Forelimb muscle (tissue), 1 donor: Measurements from ENCODE around the gene KLF13. TPM values are rescaled to one million over a fixed set of nuclear protein-coding genes. Genes with fewer than 3 reads are reported as not detected.

Source experiments
- DNase-seq: peaks from one replicate; pipeline ENCODE4 v3.0.0-alpha.2; 2013; ENCODE audit warnings: low read depth
- polyA plus RNA-seq: library from polyadenylated mRNA; unstranded; fragments of 120-200 nt; gene quantifications from one replicate; pipeline ENCODE4 v1.2.1, GENCODE V29; 2013; ENCODE audit not compliant: insufficient read length

The KLF13 gene
- polyA plus RNA-seq: 37.0 TPM

DNA sequence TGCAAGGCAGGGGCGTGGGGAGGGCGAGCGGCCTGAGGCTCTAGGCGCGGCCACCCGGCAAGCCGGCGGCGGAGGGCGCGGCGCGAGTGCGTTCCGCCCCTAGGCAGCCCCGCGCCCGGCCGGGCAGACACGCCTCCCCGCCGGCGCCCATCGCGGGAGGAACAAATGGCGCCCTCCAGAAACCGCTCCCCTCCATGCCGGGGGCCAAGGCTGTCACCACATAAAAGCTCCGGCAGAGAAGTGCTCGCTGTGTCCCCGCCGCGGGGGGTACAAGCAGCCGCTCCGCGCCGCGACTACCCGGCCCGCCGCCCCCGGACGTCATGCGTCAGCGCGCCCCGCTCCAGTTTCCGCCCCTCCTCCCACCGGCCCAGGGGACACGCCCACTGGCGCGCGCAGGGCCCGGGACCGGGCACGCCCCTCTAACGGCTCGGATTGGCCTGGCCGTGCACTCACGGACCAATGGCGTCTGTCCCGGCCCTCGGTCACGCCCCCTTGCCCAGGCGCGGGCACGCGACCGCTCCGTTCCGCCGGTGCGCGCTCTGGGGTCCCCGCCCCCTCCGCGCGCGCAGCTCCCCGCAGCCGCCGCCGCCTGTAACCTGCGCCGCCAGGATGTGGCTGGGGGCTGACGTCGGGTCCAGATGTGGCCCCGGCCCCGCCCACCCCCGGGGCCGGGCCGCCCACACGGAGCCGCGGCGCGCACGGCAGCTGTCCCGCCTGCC lies at the start of gene KLF13:
KLF13 (plus strand) TSS at position 680 of the 719 bp plus-strand sequence. CDS start 378 bp downstream, outside the sequence.
- DNase-seq: peak; percentile 84

DNA sequence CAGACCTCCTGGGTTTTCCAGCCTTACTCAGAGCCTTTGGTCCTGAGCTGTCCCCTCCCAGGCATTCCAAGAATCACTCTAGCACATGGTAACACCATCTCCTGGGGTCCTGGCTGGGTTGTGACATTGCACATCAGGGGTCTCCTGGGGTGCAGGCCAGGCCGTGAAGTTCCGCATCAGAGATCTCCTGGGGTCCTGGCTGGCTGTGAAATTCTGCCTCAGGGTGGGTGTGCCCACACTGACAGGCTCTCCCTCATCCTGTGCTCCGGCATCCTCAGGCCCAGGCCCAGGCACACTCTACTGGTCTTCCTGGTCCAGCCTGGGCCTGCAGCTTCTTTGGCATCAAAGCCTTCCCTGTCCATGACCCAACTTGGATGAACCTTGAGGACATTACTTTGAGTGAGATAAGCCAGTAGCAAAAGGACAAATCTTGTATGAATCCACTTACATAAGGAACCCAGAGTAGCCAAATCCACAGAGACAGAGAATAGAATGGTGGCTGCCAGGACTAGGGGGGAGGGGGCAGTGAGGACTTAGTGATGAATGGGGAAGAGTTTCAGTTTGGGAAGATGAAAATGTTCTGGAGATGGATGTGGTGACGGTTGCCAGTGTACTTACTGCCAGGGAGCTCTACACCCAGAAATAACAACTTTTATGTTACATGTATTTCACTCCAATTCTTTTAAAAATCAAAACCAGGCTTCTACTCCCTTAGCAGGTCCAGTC lies 49.1 kb upstream of the KLF13 start:
- no peak for DNase-seq

DNA sequence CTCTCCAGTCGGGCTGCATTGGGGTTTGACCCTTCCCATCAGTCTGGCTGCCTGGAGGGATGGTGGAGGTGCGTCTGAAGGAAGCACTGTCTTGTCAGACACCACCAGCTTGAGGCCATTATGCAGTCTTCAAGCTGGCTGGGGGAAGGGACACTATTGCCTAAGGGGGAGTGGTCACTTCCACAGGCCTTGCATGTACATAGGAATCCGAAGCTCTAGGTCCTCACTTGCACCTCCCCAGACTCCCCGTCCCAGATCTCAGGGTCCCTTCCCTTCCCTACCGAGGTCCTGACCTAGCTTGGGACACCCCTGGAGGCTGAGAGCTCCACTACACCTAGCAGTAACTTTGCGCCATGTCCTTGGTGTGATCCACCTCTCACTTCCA lies 48.6 kb upstream of the KLF13 start:
- no peak for DNase-seq

DNA sequence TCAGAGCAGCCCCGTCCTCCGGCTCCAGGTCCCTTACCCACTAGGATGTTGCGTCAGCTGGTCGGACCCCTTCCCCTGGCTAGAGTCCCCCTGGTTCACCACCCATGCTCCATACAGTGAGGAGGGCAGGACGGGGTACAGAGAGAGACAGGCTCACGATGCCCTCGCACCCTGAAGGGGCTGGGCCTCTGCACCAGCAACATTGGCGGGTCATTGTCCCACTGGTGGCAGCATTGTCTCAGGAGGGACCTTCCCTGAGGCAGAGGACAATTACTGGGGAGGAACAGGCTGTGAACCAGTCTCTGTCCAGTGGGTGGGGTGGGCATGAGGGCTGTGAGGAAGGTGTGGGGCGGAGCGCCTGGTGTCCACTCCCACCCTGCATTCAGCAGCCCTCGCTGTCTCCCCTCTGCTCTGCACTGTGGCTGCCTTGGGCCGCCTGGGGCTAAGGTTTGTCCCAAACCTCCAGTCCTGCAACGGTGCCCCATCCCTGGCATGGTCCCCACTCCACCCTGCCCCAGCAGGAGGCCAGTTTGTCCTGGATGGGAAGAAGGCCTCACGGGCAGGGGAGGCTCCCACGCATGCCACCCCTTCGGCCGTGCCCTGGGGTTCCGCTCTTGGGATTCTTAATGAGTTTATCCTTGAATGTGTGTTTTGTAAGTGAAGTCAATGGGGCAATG lies 48.0 kb upstream of the KLF13 start:
- no peak for DNase-seq

DNA sequence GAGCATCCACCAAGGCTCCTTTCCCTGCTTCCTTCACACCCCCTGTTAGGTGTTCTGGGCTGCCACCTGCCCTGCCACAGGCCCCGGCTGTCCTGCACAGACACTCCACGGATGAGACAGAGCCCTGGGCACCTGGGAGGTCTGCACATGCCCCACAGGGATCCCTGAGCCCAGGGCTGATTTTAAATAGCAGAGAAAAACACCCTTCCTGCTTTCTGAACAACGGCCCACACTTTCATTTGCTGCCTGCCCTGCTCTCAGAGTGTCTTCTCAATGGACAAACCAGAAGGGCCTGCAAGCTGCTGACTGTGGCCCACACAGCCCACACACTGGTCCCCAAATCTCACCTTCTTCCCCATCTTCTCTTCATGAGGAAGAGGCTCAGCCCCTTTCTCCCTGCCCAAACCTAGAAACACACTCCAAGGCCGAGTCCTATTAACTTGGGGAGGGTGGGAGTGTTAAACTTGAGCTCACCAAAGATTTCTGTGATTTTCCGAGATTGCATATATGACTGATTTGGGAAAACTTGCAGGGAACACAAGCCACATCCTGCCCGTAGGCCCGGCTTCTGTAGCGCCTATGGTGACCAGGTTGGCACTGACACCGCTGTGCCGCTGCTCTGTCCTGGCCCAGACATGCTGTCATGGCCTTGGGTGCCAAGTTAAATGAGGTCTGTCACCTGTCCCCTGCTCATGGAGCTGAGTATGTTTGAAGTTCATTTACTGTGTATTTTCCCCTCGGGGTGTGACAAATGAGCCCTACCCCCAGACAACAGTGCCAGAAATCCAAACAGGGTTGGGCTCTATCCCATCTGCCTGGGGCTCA lies 47.2 kb upstream of the KLF13 start:
- DNase-seq: no peak

DNA sequence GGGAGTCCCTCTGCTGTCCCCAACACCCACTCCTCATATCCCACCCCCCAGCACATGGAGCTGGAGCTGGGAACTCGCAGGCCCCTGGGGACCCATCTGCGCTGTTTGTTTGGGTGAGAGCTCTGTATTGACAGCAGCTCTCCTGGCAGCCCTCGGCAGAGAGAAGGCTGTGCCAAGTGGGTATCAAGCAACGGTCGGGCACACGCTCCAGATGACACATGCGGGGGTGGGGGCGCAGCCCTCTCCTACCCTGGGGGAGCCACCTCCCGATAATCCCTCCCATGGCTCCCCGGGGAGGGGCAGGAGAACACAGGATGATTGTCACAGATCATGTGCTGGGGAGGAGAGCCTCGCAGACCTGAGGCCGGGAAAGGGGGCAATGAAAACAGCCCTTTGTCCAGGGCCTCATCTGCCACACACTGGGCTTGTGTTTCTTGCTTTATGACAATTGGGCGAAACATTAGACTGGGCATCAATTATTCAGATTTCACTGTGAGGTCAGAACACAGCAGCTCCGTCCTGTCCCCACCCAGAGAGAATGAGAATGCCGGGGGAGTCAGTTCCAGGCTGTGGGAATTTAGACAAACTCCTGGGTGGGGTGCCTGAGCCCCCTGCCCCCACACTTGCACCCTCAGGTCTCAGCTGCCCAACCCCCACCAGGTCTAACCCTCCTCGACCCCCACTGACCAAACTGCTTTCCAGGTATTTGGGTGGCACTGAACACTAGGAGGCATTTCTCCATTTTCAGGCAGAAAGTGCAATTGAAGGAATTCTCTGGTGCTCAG lies 46.4 kb upstream of the KLF13 start:
- DNase-seq: no peak

DNA sequence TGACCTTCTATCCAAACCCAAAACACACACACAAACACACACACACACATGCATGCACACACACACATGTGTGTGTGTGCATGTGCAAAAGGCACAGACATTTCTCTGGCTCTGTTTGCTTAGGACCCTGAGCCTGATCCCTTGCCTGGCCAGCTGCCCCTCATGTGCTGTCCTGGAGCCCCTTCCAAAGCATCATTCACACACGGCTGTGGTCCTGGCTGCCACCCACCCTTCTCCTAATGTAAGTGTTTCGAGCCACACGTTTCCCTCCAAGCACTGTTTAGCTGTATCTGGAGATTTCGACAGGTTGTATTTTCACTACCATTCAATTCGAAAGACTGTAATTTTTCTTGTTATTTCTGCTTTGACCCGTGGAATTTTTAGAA lies 45.8 kb upstream of the KLF13 start:
- no peak for DNase-seq

DNA sequence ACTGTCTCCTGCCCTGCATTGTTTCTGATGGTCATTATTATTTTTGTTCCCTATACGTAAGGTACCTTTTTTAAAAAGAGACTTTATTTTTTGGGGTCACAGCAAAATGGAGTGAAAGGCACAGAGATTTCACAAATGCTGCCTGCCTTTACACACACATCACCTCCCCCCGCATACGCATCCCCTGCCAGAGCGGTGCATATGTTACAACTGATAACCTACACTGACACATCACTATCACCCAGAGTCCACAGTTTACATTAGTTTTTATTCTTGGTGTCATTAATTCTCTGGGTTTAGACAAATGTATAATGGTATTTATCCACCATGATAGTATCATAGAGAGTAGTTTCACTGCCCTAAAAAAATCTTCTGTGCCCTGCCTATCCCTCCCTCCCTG lies 43.6 kb upstream of the KLF13 start:
- no peak for DNase-seq

DNA sequence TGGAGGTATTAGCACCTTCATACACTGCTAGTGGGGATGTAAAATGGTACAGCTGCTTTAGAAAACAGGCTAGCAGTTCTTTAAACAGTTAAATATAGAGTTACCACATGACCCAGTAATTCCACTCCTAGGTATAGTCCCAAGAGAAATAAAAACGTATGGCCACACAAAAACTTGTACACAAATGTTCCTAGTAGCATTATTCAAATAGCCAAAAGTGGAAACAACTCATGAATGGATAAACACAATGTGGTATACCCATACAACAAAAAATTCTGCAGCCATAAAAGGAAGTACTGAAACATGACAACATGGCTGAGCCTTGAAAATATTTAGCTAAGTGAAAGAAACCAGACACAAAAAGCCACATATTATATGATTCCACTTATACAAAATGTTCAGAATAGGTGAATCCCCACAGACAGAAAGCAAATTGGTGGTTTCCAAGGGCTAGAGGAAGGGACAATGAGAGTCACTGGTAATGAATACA lies 40.8 kb upstream of the KLF13 start:
- no peak for DNase-seq

DNA sequence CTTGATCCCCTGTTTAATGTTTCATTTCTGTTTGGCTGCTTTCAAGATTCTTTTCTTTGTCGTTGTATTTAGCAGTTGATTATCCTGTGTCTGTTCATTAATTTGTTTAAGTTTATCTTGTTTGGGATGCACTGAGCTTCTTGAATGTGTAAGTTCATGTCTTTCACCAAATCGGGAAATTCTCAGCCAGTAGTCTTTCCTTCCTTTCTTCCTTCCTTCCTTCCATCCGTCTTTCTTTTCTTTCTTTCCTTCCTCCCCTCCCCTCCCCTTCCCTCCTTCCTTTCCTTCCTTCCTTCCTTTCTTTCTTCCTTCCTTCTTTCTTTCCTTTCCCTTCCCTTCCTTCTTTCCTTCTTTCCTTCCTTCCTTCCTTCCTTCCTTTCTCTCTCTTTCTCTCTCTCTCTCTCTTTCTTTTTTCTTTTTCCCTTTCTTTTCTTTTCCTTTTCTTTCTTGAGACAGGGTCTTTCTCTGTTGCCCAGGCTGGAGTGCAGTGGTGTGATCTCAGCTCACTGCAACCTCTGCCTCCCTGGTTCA lies 35.5 kb upstream of the KLF13 start:
- no peak for DNase-seq

DNA sequence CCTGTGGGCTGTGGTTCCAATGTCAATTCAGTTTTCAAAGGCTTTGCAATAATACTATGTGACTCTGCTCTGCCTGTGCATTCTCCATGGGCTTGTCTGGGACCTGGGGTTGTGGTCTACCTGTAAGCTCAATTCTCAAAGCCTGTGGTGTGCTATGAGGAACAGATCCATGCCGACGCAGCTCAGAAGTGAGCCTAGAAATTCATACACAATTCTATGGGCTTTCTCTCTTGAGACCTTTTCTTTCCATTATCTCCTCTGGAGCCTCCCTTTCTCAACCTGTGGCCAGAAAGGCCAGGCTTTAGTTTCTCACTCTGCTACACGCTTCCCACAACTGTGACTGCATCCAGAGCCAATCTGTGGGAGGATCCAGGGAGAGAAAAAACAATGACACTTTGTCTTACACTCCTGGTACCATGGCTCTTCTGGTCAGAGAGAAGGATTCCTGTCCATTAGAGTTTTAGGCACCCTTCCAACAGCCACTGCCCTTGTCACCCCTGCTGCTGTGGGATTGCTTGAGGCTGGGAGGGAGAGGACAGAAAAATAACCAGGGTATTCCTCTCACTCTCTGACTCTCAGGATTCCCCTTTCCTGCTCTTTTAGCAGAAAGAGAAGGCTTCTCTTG lies 34.1 kb upstream of the KLF13 start:
- DNase-seq: no peak

DNA sequence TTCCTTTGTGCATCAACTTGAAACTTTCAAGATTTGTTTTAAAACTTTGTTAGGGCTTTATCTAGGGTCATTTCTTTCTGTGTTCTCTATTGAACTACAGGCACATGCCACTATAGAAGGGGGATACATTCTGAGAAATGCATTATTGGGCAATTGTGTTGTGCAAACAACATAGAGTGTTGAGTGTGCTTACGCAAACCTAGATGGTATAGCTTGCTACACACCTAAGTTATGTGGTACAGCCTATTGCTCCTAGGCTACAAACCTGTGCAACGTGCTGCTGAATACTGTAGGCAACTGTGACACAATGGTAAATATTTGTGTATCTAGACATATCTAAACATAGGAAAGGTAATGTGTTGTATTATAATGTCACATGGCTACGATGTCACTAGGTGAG lies 33.0 kb upstream of the KLF13 start:
- DNase-seq: no peak

DNA sequence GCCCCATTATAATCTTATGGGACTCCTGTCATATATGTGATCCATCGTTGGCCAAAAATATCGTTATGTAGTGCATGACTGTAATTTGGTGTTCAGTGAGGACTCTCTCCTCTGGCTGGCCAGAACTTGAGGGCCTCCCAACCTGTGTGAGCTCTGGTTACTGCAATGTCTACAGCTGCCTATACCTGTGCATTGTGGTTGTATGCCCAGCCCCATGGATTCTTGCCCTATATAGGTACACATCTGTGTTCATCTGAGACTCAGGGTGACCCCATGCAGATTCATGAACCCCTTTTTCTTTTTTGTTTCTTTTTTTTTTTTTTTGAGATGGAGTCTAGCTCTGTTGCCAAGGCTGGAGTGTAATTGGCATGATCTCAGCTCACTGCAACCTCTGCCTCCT lies 32.6 kb upstream of the KLF13 start:
- DNase-seq: no peak

DNA sequence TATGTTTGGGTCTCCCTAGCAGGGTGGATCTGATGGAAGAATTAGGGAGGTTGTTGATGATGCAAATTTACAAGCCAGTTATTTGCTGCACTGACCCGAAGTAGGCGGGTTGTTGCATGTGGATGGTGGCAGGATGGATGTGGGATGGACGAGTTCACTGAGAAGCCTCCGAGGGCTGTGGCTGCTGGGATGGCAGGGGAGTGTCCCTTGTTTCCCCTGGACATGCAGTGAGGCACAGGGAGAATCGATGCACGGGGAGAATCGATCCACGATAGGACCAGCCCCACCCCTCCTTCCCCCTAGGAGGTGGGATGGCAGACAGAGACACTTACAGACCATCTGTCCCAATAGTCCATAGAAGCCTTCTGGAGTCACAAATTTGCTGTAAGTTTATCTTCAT lies 31.0 kb upstream of the KLF13 start:
- no peak for DNase-seq

DNA sequence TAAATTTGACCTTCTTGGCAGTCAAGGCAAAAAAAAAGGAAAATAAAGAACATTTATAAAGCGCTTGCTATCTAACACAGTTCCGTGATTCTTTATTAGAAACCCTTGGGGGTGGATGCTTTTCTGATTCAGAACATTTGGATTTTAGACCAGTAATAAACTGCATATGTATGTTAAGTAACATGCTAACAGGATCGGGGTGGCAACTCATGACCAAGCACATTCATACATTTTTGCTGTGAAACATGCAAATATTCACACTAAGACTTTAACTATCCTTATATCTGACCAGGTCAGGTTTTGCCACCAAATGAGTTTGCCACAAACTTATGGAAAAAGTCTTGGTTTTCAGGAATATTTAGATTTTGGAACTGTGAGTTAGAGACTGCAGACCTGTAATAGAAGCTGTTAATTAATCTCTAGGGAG lies 30.4 kb upstream of the KLF13 start:
- no peak for DNase-seq

DNA sequence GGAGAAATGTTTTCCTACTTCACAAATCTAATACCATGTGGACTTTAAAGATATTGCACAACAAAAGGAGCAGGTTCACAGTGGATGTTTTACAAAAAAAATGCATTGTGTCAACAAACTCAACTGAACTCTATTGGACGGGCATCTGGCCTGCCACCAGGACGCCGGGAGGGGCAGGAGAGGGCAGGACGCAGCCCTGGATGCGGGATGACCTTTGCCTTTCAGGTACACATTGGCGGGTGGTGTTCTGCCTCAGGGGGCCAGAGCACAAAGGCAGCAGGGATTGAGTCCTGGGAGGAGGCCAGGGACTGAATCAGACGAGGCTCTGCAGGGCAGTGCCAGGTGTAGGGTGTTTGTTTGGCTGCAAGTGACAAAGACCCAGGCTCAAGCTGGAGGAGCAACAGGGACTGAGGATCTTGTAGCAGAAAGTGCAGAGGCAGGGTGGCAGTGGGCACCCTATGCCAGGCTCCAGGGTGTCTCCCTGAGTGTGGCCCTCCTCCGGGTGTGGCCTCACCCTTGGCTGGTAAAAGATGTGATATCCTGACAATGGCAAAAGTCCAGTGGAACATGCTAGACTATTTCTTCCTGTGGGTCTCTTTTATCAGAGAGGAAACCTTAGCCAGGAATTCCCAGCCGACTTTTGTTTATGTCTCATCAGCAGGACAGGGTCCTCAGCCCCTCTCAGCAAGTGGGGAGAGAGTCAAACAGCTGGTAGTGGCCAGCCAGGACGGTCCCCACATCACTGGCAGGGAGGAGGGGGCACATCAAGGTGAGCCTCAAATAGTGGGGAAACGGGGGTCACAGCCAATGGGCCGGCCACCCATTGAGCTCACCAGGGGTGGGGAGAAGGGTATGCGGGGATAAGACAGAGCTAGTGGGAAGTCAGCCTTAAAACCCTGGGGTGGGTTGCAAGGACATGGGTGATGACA lies 29.7 kb upstream of the KLF13 start:
- DNase-seq: no peak

DNA sequence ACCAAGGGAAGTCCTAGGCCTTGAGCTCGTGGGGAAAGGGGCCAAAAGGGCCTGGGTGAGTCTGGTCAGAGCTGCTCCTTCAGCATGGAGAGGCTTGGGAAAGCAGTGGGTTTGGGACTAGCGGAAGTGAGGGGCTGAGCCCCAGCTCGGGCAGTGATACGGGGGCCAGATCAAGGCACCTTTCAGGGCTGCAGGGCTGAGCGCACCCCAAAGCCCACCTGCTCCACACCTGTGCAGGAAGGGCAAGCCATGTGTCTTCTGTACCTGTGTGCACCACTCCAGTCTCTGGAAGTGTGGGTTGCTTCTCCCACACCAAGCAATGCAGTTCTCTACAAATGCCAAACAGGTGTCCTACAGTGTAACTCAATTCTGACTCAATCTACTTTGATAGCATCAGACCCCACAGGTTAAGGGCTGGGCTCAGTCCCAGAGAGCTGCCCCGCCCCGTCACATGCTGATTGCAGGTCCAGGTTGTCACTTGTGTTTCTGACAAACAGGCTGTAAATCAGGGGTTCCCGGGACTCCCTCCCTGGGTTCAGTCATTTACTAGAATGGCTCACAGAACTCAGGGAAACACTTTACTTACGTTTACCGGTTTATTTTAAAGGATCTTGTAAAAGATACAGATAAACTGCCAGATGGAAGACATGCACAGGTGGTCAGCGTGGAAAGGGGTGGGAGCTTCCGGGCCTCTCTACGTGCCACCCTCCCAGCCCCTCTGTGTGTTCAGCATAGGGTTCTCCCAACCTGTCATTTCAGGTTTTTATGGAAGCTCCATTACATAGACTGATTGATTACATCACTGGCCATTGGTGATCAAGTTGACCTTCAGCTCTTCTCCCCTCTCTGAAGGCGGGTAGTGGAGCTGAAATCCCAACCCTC lies 28.8 kb upstream of the KLF13 start:
- DNase-seq: no peak

DNA sequence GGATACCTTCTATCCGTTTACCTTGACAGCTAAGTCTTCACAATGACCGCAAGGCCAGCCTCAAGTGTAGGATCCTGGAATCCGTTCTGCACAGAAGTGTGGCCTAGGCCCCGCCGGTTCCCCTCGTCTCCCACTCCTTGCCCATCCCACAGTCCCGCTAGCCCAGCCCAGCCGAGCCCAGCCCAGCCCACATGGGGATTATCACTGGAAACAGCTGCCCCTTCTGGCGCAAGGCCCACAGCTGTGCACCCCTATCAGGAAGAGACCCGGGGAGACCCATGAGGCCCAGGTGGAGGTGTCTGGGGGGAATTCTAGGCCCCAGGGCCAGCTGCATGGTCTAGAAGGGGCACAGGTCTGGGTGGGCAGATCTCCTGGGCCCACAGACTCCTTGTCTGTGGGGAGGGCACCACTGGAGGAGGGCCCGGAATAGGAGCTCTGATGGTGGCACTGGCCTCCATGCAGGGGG lies 27.9 kb upstream of the KLF13 start:
- DNase-seq: no peak
